ENCODE measurements around the gene PFDN2.

Gene PFDN2

GRCh38 chr1:161133220-161133740, 15.4 kb upstream of the PFDN2 start:
- no peak for DNase-seq (ENCODE audit: extremely low read depth, low read depth)
- TF ChIP-seq, protein P1, sequence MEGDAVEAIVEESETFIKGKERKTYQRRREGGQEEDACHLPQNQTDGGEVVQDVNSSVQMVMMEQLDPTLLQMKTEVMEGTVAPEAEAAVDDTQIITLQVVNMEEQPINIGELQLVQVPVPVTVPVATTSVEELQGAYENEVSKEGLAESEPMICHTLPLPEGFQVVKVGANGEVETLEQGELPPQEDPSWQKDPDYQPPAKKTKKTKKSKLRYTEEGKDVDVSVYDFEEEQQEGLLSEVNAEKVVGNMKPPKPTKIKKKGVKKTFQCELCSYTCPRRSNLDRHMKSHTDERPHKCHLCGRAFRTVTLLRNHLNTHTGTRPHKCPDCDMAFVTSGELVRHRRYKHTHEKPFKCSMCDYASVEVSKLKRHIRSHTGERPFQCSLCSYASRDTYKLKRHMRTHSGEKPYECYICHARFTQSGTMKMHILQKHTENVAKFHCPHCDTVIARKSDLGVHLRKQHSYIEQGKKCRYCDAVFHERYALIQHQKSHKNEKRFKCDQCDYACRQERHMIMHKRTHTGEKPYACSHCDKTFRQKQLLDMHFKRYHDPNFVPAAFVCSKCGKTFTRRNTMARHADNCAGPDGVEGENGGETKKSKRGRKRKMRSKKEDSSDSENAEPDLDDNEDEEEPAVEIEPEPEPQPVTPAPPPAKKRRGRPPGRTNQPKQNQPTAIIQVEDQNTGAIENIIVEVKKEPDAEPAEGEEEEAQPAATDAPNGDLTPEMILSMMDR (IDR thresholded peaks at IDR 0.05; ENCODE audit: low read depth, low read length): no peak

DNA sequence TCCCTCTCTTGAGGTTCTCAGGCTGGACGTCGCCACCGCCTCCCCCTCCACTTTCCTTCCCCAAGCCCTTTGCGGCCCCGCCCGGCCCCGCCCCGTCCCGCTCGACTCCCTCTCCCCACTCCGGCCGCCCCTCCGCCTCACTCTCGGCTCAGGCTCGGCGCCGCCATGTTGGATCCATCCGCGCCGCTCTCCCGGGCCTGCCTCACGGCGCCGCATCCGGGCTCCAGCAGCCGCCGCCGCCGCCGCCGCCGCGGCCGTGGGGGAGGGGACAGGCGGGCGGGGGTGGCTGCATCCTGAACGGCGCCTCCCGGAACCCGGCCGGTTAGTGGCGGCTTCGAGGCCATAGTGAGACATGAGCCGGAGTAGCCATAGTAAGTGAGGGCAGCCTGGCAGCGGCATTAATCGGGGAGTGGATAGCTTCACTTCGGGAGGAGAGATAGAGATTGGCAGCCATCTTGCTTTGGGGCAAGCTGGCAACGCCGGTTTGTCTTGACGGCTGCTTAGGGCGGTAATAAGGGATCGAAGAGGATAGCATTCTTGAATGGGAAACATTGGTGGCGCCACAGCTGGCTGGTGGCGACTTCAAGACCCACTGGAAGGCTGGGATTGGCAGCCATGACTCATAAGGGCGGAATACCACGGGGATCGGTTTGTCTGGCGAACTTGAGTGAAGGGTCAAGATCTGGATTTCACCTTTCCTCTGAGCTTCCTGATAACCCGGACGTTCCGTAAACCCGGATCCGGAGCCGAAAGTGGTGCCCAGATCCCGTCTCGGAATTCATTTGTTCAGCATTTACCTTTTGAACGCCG, 14.8 kb upstream of the PFDN2 start, which contains the start of gene DEDD:
DEDD (minus strand) TSS at position 258 of the 810 bp plus-strand sequence. CDS start 8,205 bp downstream, outside the sequence.
- TF ChIP-seq, protein P1 (IDR thresholded peaks at IDR 0.05; ENCODE audit: low read depth, low read length): no peak; the same call in 1 of the 2 replicates
- DNase-seq (ENCODE audit: extremely low read depth, low read depth): peak; percentile 91

DNA sequence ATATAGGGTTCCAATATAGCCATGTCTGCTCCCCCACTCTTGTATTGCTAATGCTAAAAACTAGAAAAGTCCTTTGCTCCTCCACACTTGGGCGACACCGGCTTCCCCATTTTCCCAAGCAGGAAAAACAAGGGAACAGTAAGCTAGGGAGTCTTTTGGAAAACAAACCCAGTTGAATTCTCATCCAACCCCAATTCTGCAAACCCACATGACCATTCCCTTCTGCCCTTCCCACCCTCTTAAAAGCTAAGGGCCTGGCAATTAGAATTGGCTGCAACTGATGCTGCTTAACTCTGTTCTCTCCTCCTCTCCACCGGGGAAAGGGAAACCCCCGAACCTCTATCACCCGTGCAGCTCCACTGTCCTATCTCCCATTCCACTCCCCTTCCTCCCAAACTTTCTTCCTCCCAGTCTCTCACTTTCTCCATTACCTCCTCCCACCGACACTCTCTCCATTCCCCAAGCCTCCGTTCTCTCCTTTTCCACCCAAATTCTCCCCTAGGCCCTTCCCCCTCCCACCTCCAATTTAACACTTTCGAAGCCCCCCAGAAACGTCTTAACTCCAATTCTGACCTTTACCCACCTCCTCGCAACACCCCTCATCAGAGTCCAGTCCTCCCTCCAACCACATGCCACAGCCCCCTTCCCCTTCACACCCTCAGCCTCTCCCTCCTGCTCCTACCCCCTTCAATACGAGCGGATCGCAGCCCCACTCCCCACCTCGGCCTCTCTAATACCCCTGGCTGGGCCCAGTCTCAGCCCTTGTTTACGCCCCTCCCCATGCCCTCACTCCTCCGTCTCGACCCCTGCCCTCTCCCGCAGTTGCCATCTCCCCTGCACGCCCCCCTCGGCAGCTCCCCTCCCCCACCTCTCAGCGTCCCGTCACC, 13.9 kb upstream of the PFDN2 start:
- TF ChIP-seq, protein P1 (IDR thresholded peaks at IDR 0.05; ENCODE audit: low read depth, low read length): no peak
- no peak for DNase-seq (ENCODE audit: extremely low read depth, low read depth)

- TF ChIP-seq, protein P1 (IDR thresholded peaks at IDR 0.05; ENCODE audit: low read depth, low read length): no peak
- no peak for DNase-seq (ENCODE audit: extremely low read depth, low read depth)
These were observed 12.4 kb upstream of the PFDN2 start for GRCh38 chr1:161130266-161130665.

DNA sequence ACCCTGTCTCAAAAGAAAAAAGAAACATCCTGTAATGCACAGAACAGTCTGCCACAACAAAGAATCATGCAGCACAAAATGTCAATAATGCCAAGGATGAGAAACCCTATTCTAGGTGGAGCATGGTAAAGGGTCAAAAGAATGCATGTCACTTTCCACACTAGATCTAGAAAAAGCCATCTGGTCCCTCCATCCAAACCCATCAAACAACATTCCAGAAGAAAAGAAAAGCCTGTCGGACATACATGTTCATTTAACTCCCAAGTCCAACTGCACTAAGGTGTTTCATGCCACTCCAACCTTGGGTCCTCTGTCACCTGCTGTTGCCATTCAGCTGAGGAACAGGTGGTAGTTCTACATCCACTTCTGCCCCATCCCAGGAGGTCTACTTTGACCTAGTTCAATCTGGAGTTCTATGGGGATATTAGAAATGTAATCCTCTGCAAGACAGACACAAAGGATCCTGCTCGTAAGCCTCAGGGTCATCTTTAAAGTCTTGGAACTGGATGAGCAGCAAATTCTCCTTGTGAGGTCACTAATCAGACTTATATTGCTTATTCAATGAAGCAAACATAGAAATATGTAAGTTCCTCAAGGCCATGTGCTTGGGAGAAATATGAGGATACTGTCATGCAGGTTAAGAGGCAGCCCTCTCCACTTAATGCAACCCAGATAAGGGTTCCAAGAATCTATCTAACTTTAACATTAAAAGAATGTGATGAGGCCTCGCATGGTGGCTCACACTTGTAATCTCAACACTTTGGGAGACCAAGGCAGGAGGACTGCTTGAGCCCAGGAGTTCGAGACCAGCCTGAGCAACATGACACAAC, 11.0 kb upstream of the PFDN2 start:
- TF ChIP-seq, protein P1 (IDR thresholded peaks at IDR 0.05; ENCODE audit: low read depth, low read length): no peak
- DNase-seq (ENCODE audit: extremely low read depth, low read depth): no peak

DNA sequence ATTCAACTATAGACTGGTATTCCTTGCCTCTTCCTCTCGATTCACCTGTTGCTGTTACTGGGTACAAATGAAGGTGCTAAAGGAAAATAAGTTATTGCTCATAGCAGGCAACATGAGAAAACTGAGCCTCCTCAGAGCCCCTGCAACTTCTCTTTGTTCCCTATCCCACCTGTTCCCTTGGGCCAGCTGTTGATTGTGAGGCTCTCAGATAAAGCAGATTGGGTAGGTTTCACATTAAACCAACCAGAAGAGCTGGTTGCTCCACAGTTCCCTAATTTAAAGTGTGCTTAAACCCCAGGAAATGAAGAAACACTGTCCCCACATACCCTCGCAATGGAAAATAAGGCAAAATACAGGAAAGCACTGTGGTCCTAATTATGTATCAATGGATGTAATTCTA, 9.8 kb upstream of the PFDN2 start:
- no peak for DNase-seq (ENCODE audit: extremely low read depth, low read depth)
- TF ChIP-seq, protein P1 (IDR thresholded peaks at IDR 0.05; ENCODE audit: low read depth, low read length): no peak
